ACC112 (cell line): ENCODE data around the gene N4BP2.

Experiments used
- H2AFZ ChIP-seq: fragments of 200-600 bp; sonication (generic); one replicate; pipeline ENCODE4 v1.6.0; 2017; ENCODE audit warnings: antibody characterized with exemption, low read length; ENCODE audit not compliant: unreplicated experiment
- H3K27ac ChIP-seq: fragments of 200-600 bp; sonication (generic); 2 replicates; pipeline ENCODE4 v1.5.1; 2014; ENCODE audit warnings: low read depth, mild to moderate bottlenecking, antibody characterized with exemption, low read length, moderate library complexity
- H3K27me3 ChIP-seq: fragments of 200-600 bp; sonication (generic); 2 replicates; pipeline ENCODE4 v1.6.1; 2014; ENCODE audit warnings: mild to moderate bottlenecking, antibody characterized with exemption, low read length, moderate library complexity, mixed read lengths; ENCODE audit not compliant: insufficient read depth
- H3K36me3 ChIP-seq: fragments of 200-600 bp; sonication (generic); 2 replicates; pipeline ENCODE4 v1.6.1; 2016; ENCODE audit warnings: mild to moderate bottlenecking, antibody characterized with exemption, low read length, moderate library complexity, mixed read lengths; ENCODE audit not compliant: insufficient read depth
- H3K4me1 ChIP-seq: fragments of 200-600 bp; sonication (generic); one replicate; pipeline ENCODE4 v1.6.1; 2016; ENCODE audit warnings: low read length, mixed read lengths; ENCODE audit not compliant: insufficient read depth, unreplicated experiment, control insufficient read depth
- H3K4me3 ChIP-seq: fragments of 200-600 bp; sonication (generic); 2 replicates; pipeline ENCODE4 v1.5.1; 2014; ENCODE audit warnings: mild to moderate bottlenecking, low read depth, low read length
- H3K79me2 ChIP-seq: fragments of 200-600 bp; sonication (generic); one replicate; pipeline ENCODE4 v1.6.0; 2016; ENCODE audit warnings: low read length; ENCODE audit not compliant: control insufficient read depth, unreplicated experiment, insufficient read depth

The N4BP2 gene

GRCh38 chr4:40190880-40191815 lies 134.5 kb downstream of the N4BP2 start:
- Histone ChIP-seq H3K4me1 (peaks cover 9% of the 10 kb centered on the region), H3K27ac (no peak overlapping the region)

DNA sequence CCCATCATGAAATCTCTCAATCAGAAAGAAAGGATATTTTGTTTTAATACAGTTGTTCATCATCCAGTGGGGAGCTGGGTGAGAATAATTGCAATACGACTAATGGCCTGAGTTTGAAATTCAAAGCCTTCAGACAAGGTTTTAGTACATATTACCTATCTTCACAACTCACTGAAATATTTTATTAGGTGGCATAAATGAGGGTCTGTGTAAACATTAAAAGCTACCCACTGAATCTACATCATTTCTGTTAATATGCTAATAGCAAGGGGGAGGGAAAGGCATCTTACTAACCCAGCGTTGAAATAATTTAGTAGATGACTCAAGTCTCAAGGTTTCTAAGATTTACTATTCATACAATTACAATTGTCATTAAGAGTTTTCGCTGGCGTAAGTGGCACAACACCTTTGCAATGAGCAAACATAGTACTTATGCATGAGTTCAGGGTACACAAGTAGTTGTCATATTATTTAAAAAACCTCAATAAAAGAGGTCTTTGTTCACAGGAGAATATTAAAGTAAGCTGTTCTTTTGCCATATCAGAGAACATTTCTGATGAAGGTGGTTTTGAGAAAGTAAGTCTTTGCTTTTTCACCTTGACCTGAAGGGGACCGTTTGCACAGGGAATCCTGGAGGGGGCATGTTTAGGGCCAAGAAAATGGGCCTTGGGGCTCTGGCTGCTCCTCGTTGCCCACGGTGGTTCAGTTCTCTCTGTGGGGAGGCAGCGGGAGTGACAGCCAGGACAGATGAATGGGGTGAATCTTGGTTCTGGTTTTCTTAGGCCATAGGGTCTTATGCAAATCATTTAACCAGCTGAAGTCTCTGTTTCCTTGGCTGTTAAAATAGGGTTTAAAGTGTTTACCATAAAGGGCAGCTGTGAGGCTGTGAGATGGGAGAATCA lies 135.7 kb downstream of the N4BP2 start:
- Histone ChIP-seq H3K79me2 (no peaks in the 10 kb centered on the region), H3K36me3 (no peaks in the 10 kb centered on the region), H3K27ac (no peak overlapping the region), H3K27me3 (no peaks in the 10 kb centered on the region), H3K4me3 (no peak overlapping the region), H3K4me1 (no peaks in the 10 kb centered on the region), H2AFZ (no peak overlapping the region)

More at GRCh38 chr4:40190880-40191815, 134.5 kb downstream of the N4BP2 start:
- no peaks in the 10 kb centered on the region for H3K36me3 ChIP-seq
- H3K79me2 ChIP-seq, result no peaks in the 10 kb centered on the region
- no peak overlapping the region for H3K4me3 ChIP-seq
- H2AFZ ChIP-seq, result no peak overlapping the region
- H3K27me3 ChIP-seq, result no peaks in the 10 kb centered on the region

DNA sequence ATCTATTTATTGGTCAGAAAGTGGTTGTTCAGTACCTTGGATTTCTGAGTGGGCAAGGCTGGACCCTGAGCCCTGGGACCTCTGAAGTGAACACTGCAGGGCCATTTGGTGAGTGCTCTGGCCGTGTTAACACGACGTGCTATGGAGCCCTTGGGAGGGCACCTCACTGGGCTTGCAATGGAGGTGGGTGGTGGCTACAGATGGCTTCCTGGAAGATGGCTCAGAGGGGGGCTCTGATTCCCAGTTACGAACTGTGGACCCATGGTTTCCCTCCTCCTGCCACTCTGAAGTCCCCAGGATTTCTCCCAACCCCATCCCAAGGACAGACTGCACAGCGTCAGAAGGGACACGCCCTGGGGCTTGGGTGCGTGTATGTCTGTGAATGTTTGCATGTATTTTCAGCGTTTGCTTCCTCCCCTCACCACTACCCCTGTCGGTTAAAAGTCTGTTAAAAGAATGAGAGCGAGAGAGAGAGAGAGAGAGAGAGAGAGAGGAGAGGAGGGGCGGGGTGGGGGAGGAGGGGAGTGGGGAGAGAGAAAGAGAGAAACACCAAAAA lies 136.4 kb downstream of the N4BP2 start:
- no peak overlapping the region for H2AFZ ChIP-seq
- H3K27me3 ChIP-seq, result no peaks in the 10 kb centered on the region
- H3K4me1 ChIP-seq, result no peaks in the 10 kb centered on the region
- H3K27ac ChIP-seq, result no peak overlapping the region
- H3K36me3 ChIP-seq, result no peaks in the 10 kb centered on the region
- no peak overlapping the region for H3K4me3 ChIP-seq
- H3K79me2 ChIP-seq, result no peaks in the 10 kb centered on the region

GRCh38 chr4:40193578-40193977 lies 136.9 kb downstream of the N4BP2 start:
- Histone ChIP-seq H2AFZ (no peak overlapping the region), H3K36me3 (no peaks in the 10 kb centered on the region), H3K27me3 (no peaks in the 10 kb centered on the region), H3K79me2 (no peaks in the 10 kb centered on the region), H3K4me1 (no peaks in the 10 kb centered on the region), H3K4me3 (no peak overlapping the region), H3K27ac (no peak overlapping the region)

DNA sequence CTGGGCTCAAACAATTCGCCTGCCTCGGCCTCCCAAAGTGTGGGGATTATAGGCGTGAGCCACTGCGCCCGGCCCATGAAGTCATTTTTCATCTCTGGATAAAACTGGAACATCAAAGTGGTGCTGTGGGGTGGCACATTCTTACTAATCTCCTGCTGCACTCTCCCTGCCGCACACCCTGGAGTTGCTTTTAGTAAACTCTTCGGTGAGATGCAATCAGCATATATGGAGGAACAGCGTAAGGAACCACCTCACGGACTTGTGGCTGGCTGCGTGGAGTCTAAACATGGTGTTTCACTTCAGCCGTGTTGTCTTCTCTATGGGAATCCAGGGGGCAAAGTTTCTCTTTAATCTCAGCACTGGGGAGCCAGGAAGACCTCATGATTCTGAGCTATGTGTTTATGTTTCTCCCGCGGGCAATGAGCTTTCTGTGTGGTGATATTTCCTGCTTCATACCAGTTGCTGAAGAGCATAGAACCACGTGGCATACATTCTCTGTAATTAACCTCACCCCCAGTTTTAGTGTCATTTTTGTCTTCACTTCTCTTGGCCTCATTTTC lies 138.0 kb downstream of the N4BP2 start:
- Histone ChIP-seq H3K36me3 (no peaks in the 10 kb centered on the region), H3K27ac (no peak overlapping the region), H3K4me1 (no peaks in the 10 kb centered on the region), H3K27me3 (no peaks in the 10 kb centered on the region), H2AFZ (no peak overlapping the region), H3K4me3 (no peak overlapping the region), H3K79me2 (no peaks in the 10 kb centered on the region)

GRCh38 chr4:40195182-40196177 lies 138.8 kb downstream of the N4BP2 start:
- Histone ChIP-seq H3K27me3 (no peaks in the 10 kb centered on the region), H3K79me2 (no peaks in the 10 kb centered on the region), H2AFZ (no peak overlapping the region), H3K27ac (no peak overlapping the region), H3K4me1 (no peaks in the 10 kb centered on the region), H3K36me3 (no peaks in the 10 kb centered on the region), H3K4me3 (no peak overlapping the region)

DNA sequence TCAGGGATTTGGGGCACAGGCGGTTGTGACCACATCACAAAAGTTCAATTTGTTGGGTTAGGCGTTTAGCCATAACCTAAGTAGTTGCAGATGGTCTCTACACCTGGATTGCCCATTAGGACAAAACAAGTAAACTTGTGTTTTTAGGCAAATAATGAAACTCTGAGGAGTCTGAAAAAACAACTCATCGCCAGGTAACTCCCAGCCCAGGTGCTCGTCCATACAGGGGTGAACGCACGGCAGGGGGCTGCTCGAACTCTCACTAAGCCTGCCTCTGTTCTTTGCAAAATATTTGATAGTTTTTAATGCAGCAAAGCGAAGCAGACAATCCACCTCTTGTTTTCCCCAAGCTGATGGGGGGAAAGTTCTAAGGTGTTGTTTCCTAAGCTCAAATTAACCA lies 139.6 kb downstream of the N4BP2 start:
- H3K4me3 ChIP-seq, result no peak overlapping the region
- no peaks in the 10 kb centered on the region for H3K4me1 ChIP-seq
- H3K36me3 ChIP-seq, result no peaks in the 10 kb centered on the region
- no peaks in the 10 kb centered on the region for H3K27me3 ChIP-seq
- H2AFZ ChIP-seq, result no peak overlapping the region
- no peaks in the 10 kb centered on the region for H3K79me2 ChIP-seq
- no peak overlapping the region for H3K27ac ChIP-seq

DNA sequence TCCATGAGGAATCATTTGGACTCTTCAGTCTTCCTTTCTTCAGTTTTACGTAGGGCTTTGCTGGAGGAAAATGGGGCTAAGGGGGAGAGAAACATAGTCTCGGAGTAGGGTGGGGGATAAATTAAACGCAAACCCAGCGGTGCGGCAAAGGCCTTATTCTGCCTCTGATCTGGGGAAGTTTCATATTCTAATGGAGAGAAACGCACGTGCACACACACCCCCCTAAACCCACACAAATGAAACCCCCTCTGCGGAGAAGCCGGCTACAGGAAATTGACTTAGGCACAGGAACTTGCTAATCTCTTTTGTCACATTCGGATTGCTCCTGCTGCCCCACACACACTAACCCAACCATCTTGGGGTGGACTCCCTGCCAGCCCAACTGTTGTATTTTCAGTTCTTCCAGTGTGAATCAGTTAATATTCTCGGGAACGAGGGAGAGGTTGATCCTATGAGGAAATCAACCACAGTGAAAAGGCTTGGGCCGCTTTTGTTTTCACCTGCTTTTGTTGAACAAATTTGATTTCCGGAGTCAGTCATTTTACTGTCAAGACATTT lies 140.2 kb downstream of the N4BP2 start, which contains the start of gene RHOH:
TSS of gene RHOH (plus strand) at position 308 of the 558 bp plus-strand sequence. CDS start 46,356 bp downstream, outside the sequence.
- H3K36me3 ChIP-seq, result no peaks in the 10 kb centered on the region
- H3K27ac ChIP-seq, result no peak within 1 kb of the TSS
- no peaks in the 10 kb centered on the region for H3K79me2 ChIP-seq
- H2AFZ ChIP-seq, result no peak within 1 kb of the TSS
- H3K27me3 ChIP-seq, result no peaks in the 10 kb centered on the region
- H3K4me1 ChIP-seq, result no peaks in the 10 kb centered on the region
- H3K4me3 ChIP-seq, result no peak within 1 kb of the TSS

GRCh38 chr4:40197879-40198689 lies 141.4 kb downstream of the N4BP2 start:
- no peak overlapping the region for H3K27ac ChIP-seq
- H3K36me3 ChIP-seq, result no peaks in the 10 kb centered on the region
- H3K79me2 ChIP-seq, result no peaks in the 10 kb centered on the region
- H3K27me3 ChIP-seq, result no peaks in the 10 kb centered on the region
- no peak overlapping the region for H2AFZ ChIP-seq
- H3K4me3 ChIP-seq, result no peak overlapping the region
- H3K4me1 ChIP-seq, result no peaks in the 10 kb centered on the region
